Endothelial cell (in vitro differentiated cells): Measurements from ENCODE around the gene GRAMD4. TPM values are rescaled to one million over a fixed set of nuclear protein-coding genes. Genes with fewer than 3 reads are reported as not detected.

ENCODE experiments used
- DNase-seq: peaks from one replicate; pipeline ENCODE4 v3.0.0; 2021; ENCODE audit warnings: low spot score
- H3K27ac Mint-ChIP-seq: one replicate; pipeline ENCODE4 v1.8.0; 2021; ENCODE audit warnings: mixed read lengths, inconsistent platforms; ENCODE audit not compliant: unreplicated experiment
- H3K27me3 Mint-ChIP-seq: one replicate; pipeline ENCODE4 v1.8.0; 2021; ENCODE audit warnings: mild to moderate bottlenecking, moderate library complexity, mixed read lengths, inconsistent platforms; ENCODE audit not compliant: unreplicated experiment
- H3K36me3 Mint-ChIP-seq: one replicate; pipeline ENCODE4 v1.8.0; 2021; ENCODE audit warnings: mild to moderate bottlenecking, low read depth, mixed read lengths, inconsistent platforms; ENCODE audit not compliant: unreplicated experiment
- H3K4me1 Mint-ChIP-seq: one replicate; pipeline ENCODE4 v1.8.0; 2021; ENCODE audit warnings: mild to moderate bottlenecking, mixed read lengths, inconsistent platforms; ENCODE audit not compliant: unreplicated experiment
- H3K4me3 Mint-ChIP-seq: one replicate; pipeline ENCODE4 v1.8.0; 2021; ENCODE audit warnings: mild to moderate bottlenecking, mixed read lengths, inconsistent platforms; ENCODE audit not compliant: unreplicated experiment
- H3K9me3 Mint-ChIP-seq: one replicate; pipeline ENCODE4 v1.8.0; 2021; ENCODE audit warnings: mixed read lengths, inconsistent platforms; ENCODE audit not compliant: unreplicated experiment
- CTCF ChIP-seq: fragments of 200-600 bp; sonication (generic); IDR thresholded peaks from one replicate; pipeline ENCODE4 v1.5.0; 2021; ENCODE audit warnings: antibody characterized with exemption; ENCODE audit not compliant: unreplicated experiment
- total RNA-seq: library from RNA; stranded (reverse); fragmentation: NEBNext Ultra II Directional; extraction: Animal tissue kit (Norgen Biotek cat#: 25700); gene quantifications from one replicate; pipeline ENCODE4 v1.2.1, GENCODE V29; 2021; ENCODE audit not compliant: unreplicated experiment

The GRAMD4 gene
- total RNA-seq, 1 donor from 2014 or later, result 42.7 TPM

GRCh38 chr22:46659059-46659790 is 39.0 kb downstream of the GRAMD4 start:
- DNase-seq, result no peak
- peaks cover 12% of the 10 kb centered on the region for H3K27me3 Mint-ChIP-seq
- H3K36me3 Mint-ChIP-seq, result peaks cover 5% of the 10 kb centered on the region
- no peaks in the 10 kb centered on the region for H3K4me1 Mint-ChIP-seq
- TF ChIP-seq CTCF, result no peak
- no peak overlapping the region for H3K27ac Mint-ChIP-seq
- H3K4me3 Mint-ChIP-seq, result no peak overlapping the region
- H3K9me3 Mint-ChIP-seq, result no peaks in the 10 kb centered on the region

DNA sequence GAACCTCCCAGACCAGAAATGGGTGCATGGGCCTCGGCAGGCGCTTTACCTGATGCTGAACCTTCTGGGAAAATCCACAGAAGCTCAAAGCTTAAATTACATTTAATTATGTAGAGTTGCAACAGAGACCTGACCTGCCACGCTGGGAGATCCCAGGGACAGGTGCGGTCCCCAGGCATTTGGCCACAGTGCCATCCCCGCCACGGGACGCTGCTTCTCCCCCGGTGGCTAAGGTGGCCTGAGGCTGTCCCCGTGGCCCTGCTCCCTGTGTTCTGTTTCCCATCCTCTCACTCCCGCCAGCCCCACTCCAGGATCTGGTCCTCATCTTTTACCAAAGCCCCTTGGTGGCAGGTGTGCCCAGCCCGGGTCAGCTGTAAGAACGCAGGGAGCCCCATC is 39.6 kb downstream of the GRAMD4 start:
- Mint-ChIP-seq H3K9me3 (no peaks in the 10 kb centered on the region), H3K27me3 (peaks cover 11% of the 10 kb centered on the region), H3K36me3 (peaks cover 5% of the 10 kb centered on the region), H3K4me1 (no peaks in the 10 kb centered on the region), H3K4me3 (no peak overlapping the region), H3K27ac (no peak overlapping the region)
- no peak for TF ChIP-seq CTCF
- DNase-seq, result no peak

- Mint-ChIP-seq H3K4me1 (no peaks in the 10 kb centered on the region), H3K4me3 (no peak overlapping the region), H3K36me3 (peaks cover 8% of the 10 kb centered on the region), H3K9me3 (no peaks in the 10 kb centered on the region), H3K27me3 (peaks cover 10% of the 10 kb centered on the region), H3K27ac (no peak overlapping the region)
- TF ChIP-seq CTCF, result no peak
- DNase-seq, result no peak
Measured at GRCh38 chr22:46660604-46661201, 40.5 kb downstream of the GRAMD4 start.

GRCh38 chr22:46661221-46661851 is 41.1 kb downstream of the GRAMD4 start:
- Mint-ChIP-seq H3K4me1 (no peaks in the 10 kb centered on the region), H3K27me3 (peaks cover 10% of the 10 kb centered on the region), H3K4me3 (no peak overlapping the region), H3K9me3 (no peaks in the 10 kb centered on the region), H3K27ac (no peak overlapping the region), H3K36me3 (peaks cover 10% of the 10 kb centered on the region)
- no peak for TF ChIP-seq CTCF
- no peak for DNase-seq

DNA sequence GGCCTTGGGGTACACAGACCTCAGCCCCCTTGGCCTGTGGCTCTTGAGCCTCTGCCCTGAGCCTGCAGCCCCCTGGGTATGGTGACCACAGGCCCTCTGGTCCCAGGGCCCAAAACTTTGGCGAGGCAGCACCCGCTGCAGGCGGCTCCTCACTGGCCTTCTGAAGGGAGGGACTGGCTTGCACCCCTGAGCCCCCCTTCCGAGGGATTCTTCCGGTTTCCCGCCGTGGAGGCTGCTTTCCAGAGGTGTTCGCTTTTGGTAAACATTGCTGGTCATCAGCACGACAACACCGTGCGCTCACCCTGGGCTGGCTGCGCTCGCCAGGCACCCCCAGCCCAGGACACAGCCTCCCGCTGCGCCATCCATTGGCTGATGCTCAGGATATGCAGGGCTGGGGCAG is 42.0 kb downstream of the GRAMD4 start:
- no peak overlapping the region for H3K4me3 Mint-ChIP-seq
- no peak overlapping the region for H3K27ac Mint-ChIP-seq
- no peaks in the 10 kb centered on the region for H3K9me3 Mint-ChIP-seq
- no peaks in the 10 kb centered on the region for H3K4me1 Mint-ChIP-seq
- H3K36me3 Mint-ChIP-seq, result peaks cover 11% of the 10 kb centered on the region
- DNase-seq, result no peak
- no peak for TF ChIP-seq CTCF
- peaks cover 10% of the 10 kb centered on the region for H3K27me3 Mint-ChIP-seq
